Hippocampal formation (tissue), 2 donors: ENCODE results near the gene MRPL20.
"Not testable (repeated sequence)": the region's sequence is repeated elsewhere in the genome, so short reads cannot be mapped to it uniquely, and the experiment has no call there.

Experiments
- DNase-seq, 2 donors: peaks; one replicate each; lab custom pipeline; 2025; lab: John Stamatoyannopoulos, UW

MRPL20 gene

GRCh38 chr1:1406101-1406820, 832 bp downstream of the MRPL20 start:
- DNase-seq = no peak

GRCh38 chr1:1403653-1404052, 3.4 kb downstream of the MRPL20 start:
- DNase-seq = no peak

DNA sequence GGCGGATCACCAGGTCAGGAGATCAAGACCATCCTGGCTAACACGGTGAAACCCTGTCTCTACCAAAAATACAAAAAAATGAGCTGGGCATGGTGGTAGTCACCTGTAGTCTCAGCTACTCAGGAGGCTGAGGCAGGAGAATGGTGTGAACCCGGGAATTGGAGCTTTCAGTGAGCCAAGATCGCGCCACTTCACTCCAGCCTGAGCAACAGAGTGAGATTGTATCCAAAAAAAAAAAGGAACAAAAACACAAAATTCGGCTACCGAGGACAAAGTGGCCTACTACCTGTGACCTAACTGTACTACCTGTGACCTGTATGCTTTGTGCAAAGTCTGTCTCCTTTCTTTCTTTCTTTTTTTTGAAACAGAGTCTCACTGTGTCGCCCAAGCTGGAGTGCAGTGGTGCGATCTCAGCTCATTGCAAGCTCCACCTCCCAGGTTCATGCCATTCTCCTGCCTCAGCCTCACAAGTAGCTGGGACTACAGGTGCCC, 4.1 kb downstream of the MRPL20 start:
- DNase-seq = not testable (repeated sequence)

DNA sequence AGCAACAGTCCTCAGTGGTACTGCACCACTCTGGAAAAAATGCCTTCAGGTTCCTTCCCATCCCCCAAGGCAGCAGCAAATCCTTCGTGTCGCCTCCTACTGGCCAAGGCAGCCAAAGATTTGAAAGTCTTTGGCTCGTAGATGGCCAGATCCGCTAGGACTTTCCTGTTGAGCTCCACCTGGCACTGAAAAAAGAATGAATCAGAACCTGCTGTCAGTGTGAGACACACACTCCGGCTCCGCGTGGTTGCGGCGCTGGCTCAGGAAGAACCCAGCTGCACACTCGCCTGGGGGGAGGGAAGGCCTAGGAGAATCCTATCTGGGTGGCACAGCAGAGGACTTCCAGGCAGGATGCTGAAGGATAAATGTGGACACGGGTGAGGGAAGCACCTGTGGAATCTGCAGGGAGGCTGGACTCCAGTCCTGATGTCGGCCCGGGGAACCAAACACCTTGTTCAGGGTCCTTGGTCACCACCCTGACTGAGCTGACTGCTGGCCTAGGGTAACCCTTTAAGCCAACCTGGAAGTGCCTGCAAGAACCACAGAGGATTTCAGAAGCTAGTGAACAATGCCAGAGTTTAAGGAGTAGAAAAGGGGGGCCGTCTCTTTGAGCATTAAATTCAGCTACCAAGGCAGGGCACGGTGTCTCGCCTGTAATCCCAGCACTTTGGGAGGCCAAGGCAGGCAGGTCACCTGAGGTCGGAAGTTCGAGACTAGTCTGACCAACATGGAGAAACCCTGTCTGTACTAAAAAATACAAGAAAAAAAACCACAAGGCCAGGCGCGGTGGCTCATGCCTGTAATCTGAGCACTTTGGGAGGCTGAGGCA, 4.8 kb downstream of the MRPL20 start:
- no peak for DNase-seq

DNA sequence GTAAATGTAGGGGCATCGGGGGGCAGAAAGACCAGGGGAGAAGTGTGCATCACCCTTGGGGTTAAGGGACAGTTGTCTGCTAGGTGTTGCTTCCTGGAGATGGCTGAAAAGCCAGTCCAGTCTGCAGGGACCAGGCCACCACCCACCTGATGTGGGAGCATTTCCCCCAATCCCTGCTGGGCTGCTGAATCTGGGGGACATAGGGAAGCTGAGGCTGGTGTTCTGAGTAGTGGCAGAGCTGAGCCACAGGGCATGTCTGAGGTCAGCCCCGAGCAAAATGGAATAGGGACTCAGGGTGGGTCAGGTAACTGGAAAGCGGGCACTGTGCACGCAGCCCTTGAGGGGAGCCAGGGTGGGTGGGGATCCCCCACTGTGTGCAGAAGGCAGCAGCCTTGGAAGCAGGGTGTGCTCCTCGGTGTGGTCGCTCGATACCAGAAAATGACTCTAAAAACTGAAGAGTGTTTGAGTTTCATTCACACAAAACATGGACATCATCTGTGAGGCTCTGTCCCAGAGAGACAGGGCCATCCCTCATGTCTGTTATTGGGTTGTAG, 5.6 kb downstream of the MRPL20 start:
- DNase-seq = no peak

- no peak for DNase-seq
Measured at GRCh38 chr1:1400576-1401456, 6.3 kb downstream of the MRPL20 start.

DNA sequence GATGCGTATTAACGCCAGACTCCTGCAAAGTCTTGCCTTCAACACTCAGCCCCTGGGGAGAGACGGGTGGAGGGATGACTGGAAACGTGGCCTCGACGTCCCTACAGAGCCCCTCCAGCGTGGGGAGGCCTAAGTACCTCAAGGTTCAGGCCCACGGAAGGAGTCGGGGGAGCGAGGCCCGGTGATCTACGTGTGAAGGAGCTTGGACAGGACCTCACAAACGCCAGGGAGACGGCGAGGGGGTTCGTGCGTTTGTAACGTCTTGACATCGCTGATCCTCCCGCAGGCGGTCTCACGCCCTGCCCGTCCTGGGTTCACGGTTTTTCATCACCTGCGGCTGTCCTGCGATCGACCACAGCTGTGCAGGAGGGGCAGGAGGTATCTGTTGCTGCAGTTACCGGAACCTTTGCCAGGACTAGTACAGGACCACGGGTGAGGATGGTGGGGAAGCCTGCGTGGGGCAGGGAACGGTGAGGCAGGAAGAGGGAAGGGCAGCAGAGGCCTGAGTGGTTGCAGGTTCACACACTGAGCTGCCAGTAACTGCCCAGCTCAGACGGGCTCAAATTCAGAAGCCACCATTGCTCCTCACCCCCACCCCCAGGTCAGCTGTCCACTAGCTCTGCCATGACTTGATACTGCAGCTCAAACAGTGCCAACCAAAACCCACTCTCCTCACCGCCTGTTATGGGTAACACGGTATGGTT, 7.1 kb downstream of the MRPL20 start:
- no peak for DNase-seq

DNA sequence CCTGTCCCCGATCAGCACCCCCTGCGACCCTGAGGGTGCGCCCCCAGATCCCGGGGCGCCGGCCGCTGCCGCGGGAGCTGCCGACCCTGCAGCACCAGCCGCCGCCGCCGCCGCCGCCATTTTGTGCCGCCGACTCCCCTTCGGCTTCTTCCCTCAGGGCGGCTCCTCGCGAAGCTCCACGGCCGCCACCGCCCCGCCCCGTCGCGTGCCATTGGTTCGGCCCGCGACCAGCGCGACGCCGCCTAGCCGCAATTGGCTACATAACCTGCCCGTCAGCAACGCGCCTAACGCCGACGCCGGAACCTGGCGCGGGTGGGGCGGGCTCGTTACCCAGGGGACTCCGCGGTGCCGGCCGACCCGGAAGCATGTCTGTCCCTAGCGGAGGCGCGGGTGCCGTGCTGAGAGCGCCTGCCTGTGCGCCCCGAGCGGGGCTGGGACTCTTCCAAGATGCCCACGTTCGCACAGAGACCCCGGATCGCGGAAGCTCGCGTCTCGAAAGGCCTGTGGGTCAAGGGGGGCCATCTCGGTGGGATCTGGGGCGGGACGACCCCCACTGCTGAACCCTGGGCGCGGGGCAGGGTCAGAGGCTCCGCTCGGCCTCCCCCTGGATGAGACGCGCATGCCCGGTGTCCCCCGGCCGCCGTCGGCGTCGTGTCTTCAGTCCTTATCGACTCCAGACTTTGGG, 7.8 kb downstream of the MRPL20 start, which contains the start of gene CCNL2:
TSS of gene CCNL2 (minus strand) at position 149 of the 685 bp plus-strand sequence. CDS start at position 120, 29 bp downstream.
- DNase-seq = peak; percentile 96 to 98

- no peak for DNase-seq
Measured at GRCh38 chr1:1398677-1399186, 8.4 kb downstream of the MRPL20 start.

- DNase-seq = no peak
Measured at GRCh38 chr1:1397839-1398523, 9.1 kb downstream of the MRPL20 start.

DNA sequence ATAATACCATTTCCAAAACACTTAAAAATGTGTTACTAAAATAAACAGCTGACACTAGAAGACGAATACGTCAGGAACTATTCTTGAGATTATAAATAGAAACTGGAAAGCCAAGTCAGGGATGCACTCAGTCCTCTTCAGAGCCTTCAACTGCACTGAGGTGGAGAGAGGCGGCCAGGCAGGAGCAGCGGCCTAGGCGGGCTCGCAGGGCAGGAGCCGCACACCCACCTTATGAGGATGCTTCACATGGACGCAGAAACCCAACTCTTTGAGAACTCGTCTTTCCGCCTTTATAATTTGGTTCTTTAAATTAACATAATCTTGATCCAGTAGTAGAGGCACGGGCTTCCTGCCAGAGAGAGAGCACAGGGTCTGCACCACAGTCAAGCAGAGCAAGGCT, 11.9 kb downstream of the MRPL20 start:
- DNase-seq = no peak

DNA sequence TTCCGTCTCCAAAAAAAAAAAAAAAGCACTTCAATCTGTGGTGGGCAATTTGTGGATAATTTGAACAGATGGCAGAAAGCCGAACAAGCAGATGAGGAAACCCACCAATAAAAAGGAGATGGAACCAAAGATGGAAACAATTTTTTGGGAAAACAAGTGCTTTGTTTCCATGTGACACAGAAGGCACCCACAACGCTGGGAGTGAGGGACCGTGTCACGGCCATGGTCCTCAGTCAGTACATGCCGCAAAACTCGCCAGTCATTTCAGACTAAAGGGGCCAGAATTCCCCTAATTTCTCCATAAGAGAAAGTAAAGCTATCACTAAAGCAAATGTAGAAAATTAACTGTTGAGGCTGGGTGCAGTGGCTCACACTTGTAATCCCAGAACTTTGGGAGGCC, 13.0 kb downstream of the MRPL20 start:
- no peak for DNase-seq

GRCh38 chr1:1393428-1393827, 13.7 kb downstream of the MRPL20 start:
- no peak for DNase-seq

GRCh38 chr1:1393014-1393413, 14.1 kb downstream of the MRPL20 start:
- DNase-seq = no peak

GRCh38 chr1:1391225-1391624, 15.9 kb downstream of the MRPL20 start:
- DNase-seq = no peak

DNA sequence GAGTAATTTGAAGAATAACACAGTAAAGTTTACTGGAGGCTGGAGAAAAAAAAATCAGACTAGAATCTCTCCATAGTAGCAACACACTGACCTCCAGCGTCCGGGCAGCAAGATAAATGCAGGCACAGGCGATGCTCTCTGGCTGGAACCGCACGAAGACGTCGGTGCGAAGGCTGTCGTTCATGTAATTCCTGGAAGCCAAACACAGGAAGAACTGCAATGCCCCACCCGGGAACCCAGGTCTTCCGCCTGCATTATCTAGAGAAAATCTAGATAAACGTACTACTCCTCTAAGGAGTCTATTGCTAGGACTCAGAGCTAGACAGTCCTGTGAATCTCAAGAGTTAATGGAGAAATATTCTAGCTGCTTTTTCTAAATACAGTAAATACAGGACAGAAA, 16.4 kb downstream of the MRPL20 start:
- DNase-seq = no peak

DNA sequence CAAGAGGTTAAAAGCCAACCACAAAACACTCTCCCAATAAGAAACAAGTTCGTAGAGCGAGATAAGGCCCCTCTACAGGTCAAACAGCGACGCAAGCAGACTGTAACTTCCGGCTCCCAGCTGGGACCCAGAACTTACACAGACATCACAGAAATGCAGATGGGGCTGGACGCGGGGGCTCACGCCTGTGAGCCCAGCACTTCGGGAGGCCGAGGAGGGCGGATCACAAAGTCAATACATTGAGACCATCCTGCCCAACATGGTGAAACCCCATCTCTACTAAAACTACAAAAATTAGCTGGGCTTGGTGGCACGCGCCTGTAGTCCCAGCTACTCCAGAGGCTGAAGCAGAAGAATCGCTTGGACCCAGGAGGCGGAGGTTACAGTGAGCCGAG, 19.0 kb downstream of the MRPL20 start:
- DNase-seq = no peak

DNA sequence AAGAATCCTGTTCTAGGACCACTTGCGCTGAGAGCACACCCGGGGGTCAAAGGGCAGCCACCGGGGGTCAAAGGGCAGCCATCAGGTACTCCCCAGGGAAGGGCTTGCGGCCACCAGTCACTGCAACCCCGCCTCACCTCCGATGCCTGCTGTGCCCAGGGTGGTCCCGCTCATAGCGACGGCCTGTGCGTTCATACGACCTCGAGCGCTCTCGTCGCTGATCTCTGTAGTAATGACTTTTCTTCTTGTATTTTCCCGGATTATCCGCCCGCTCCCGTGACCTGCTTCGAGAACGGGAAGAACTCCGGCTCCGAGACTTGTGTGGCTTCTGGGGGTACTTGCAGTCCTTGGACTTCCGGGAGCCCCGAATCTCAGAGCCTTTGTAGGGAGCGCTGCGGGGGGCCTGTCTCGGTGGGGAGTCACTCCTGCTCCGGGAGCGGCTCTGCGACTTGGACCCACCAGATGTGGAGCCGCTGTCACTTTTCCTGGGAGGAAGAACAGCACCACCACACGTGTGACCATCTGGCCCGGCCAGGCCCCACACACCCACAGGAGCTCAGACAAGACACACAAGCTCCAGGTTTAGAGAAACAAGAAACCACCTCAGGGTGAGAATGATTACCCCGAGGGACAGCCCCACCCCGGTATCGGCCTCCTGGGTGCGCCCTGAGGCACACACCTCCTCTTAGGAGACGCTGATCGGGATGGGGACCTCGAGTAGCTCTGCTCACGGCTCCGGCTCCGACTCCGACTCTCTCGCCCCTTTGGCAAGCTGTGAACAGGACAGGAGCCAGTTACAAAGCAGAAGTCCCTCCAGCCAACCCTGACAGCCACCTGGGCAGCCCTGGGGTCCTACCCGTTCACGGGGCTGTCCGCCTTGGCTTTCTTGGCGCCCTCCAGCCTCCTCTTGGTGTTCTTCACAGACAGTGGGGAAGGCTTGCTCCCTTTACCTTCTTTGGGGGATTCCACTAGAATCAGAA, 19.7 kb downstream of the MRPL20 start:
- no peak for DNase-seq
